Endodermal cell (in vitro differentiated cells): ENCODE results near the gene PDGFA. TPM values are rescaled to one million over a fixed set of nuclear protein-coding genes. Genes with fewer than 3 reads are reported as not detected.

Experiments
- DNase-seq: peaks from one replicate; pipeline ENCODE4 v3.0.0-alpha.2; 2017
- H3K27ac ChIP-seq: 2 replicates; pipeline ENCODE4 v1.5.1; 2013; ENCODE audit warnings: mild to moderate bottlenecking, low read depth, low read length, moderate library complexity
- H3K27me3 ChIP-seq: 2 replicates; pipeline ENCODE4 v1.6.1; 2013; ENCODE audit warnings: mild to moderate bottlenecking, low read length, moderate library complexity; ENCODE audit not compliant: insufficient read depth, control insufficient read depth, poor library complexity, severe bottlenecking
- H3K36me3 ChIP-seq: 2 replicates; pipeline ENCODE4 v1.7.0; 2013; ENCODE audit warnings: mild to moderate bottlenecking, low read length, moderate library complexity; ENCODE audit not compliant: control insufficient read depth, insufficient read depth
- H3K4me1 ChIP-seq: one replicate; pipeline ENCODE4 v1.7.0; 2013; ENCODE audit warnings: low read length; ENCODE audit not compliant: control insufficient read depth, insufficient read depth
- H3K4me3 ChIP-seq: 2 replicates; pipeline ENCODE4 v1.5.1; 2013; ENCODE audit warnings: mild to moderate bottlenecking, low read length, moderate library complexity
- H3K9ac ChIP-seq: 2 replicates; pipeline ENCODE4 v1.6.1; 2013; ENCODE audit warnings: mild to moderate bottlenecking, low read length, moderate library complexity; ENCODE audit not compliant: poor library complexity, severe bottlenecking; ENCODE audit errors: extremely low read depth
- H3K9me3 ChIP-seq: 2 replicates; pipeline ENCODE4 v1.6.1; 2013; ENCODE audit warnings: mild to moderate bottlenecking, low read length, moderate library complexity; ENCODE audit not compliant: control insufficient read depth
- H3K27ac Mint-ChIP-seq: 2 replicates; pipeline ENCODE4 v1.8.0; 2020; ENCODE audit warnings: mixed read lengths
- H3K27me3 Mint-ChIP-seq: 2 replicates; pipeline ENCODE4 v1.8.0; 2021; ENCODE audit warnings: mild to moderate bottlenecking, mixed read lengths; ENCODE audit not compliant: insufficient read depth
- H3K36me3 Mint-ChIP-seq: 2 replicates; pipeline ENCODE4 v1.8.0; 2020; ENCODE audit warnings: low read depth, mixed read lengths
- H3K4me1 Mint-ChIP-seq: 2 replicates; pipeline ENCODE4 v1.8.0; 2020; ENCODE audit warnings: mixed read lengths
- H3K4me3 Mint-ChIP-seq: 2 replicates; pipeline ENCODE4 v1.8.0; 2020; ENCODE audit warnings: mild to moderate bottlenecking, moderate library complexity, mixed read lengths
- H3K9me3 Mint-ChIP-seq: 2 replicates; pipeline ENCODE4 v1.8.0; 2020; ENCODE audit warnings: mild to moderate bottlenecking, mixed read lengths
- WGBS, 2 experiments: methylation state at CpG; one replicate each; pipeline versions ENCODE4 v1.1.5 to v1.1.7; 2013; ENCODE audit warnings: missing lambda C conversion rate in 2 of 2, mixed read lengths in 1 of 2; ENCODE audit not compliant: insufficient coverage in 1 of 2, insufficient read length in 1 of 2; 5-methylcytosine and 5-hydroxymethylcytosine counted together
- total RNA-seq, 2 donors: library from RNA; stranded (reverse); fragmentation: NEBNext Ultra II Directional in 1 of 2; extraction: Animal tissue kit (Norgen Biotek cat#: 25700) in 1 of 2; gene quantifications; 2 replicates in 1 of 2; 3 replicates in 1 of 2; pipeline ENCODE4 v1.2.1, GENCODE V29; 2021
- TF ChIP-seq, protein P1 (sequence below): fragments of 200-600 bp; sonication (generic); conservative IDR thresholded peaks from 2 replicates; pipeline ENCODE4 v1.5.0; 2021; ENCODE audit warnings: antibody characterized with exemption, mild to moderate bottlenecking

Gene PDGFA
- total RNA-seq, 2 donors from 2014 or later = 11.9 to 24.1 TPM

DNA sequence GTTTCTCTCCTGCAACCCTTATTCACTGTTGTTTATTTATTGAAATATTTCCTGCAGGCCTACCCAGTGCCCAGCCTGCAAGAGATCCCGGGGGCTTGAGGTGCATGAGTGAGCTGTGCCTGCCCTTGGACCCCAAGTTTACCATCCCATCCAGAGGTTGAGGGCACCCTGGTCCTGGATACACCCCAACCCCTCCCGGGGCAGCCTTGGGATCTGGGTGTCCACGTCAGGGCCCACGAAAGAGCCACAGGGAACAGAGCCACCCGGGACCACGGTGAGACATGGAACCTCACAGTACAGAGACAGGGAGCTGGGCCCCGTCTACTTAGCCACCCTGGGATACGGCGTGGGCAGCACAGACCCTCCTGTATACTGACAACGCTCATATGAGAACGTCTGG is 28.8 kb upstream of the PDGFA start:
- H3K27me3 Mint-ChIP-seq = no peaks in the 10 kb centered on the region
- H3K36me3 Mint-ChIP-seq = peaks cover 5% of the 10 kb centered on the region
- TF ChIP-seq, protein P1, sequence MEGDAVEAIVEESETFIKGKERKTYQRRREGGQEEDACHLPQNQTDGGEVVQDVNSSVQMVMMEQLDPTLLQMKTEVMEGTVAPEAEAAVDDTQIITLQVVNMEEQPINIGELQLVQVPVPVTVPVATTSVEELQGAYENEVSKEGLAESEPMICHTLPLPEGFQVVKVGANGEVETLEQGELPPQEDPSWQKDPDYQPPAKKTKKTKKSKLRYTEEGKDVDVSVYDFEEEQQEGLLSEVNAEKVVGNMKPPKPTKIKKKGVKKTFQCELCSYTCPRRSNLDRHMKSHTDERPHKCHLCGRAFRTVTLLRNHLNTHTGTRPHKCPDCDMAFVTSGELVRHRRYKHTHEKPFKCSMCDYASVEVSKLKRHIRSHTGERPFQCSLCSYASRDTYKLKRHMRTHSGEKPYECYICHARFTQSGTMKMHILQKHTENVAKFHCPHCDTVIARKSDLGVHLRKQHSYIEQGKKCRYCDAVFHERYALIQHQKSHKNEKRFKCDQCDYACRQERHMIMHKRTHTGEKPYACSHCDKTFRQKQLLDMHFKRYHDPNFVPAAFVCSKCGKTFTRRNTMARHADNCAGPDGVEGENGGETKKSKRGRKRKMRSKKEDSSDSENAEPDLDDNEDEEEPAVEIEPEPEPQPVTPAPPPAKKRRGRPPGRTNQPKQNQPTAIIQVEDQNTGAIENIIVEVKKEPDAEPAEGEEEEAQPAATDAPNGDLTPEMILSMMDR = no peak
- H3K4me1 Mint-ChIP-seq = no peaks in the 10 kb centered on the region
- Histone ChIP-seq H3K36me3 (no peaks in the 10 kb centered on the region), H3K27ac (no peak overlapping the region), H3K4me1 (no peaks in the 10 kb centered on the region), H3K9ac (no peak overlapping the region), H3K4me3 (no peak overlapping the region), H3K9me3 (no peaks in the 10 kb centered on the region), H3K27me3 (no peaks in the 10 kb centered on the region)
- H3K27ac Mint-ChIP-seq = no peak overlapping the region
- H3K9me3 Mint-ChIP-seq = no peaks in the 10 kb centered on the region
- H3K4me3 Mint-ChIP-seq = no peak overlapping the region
- no peak for DNase-seq
- 92 to 95% methylated on average over 9 to 11 of the region's 11 CpGs for WGBS, 2 experiments

DNA sequence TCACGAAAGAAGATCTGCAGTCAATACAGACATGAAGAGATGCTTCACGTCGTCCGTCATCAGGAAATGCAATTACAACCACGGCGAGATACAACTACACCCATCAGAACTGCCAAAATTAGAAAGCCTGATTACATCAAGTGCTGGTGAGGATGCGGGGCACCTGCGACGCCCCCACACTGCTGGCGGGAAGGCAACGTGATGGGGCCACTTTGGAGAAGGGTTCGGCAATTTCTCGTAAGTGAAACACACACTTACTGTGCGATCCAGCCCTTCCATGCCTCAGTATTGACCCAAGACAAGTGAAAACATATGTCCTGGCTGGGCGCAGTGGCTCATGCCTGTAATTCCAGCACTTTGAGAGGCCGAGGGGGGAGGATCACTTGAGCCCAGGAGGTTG is 25.8 kb upstream of the PDGFA start:
- H3K36me3 Mint-ChIP-seq = peaks cover 5% of the 10 kb centered on the region
- H3K4me1 ChIP-seq = no peaks in the 10 kb centered on the region
- no peaks in the 10 kb centered on the region for H3K27me3 ChIP-seq
- H3K4me1 Mint-ChIP-seq = peaks cover 4% of the 10 kb centered on the region
- H3K27me3 Mint-ChIP-seq = no peaks in the 10 kb centered on the region
- no peak overlapping the region for H3K27ac Mint-ChIP-seq
- TF ChIP-seq, protein P1 = no peak
- no peaks in the 10 kb centered on the region for H3K36me3 ChIP-seq
- no peak overlapping the region for H3K4me3 ChIP-seq
- no peaks in the 10 kb centered on the region for H3K9me3 Mint-ChIP-seq
- H3K9me3 ChIP-seq = no peaks in the 10 kb centered on the region
- H3K4me3 Mint-ChIP-seq = no peak overlapping the region
- no peak overlapping the region for H3K27ac ChIP-seq
- WGBS, 2 experiments = 91 to 93% methylated on average over 13 to 16 of the region's 16 CpGs
- DNase-seq = no peak
- no peak overlapping the region for H3K9ac ChIP-seq

DNA sequence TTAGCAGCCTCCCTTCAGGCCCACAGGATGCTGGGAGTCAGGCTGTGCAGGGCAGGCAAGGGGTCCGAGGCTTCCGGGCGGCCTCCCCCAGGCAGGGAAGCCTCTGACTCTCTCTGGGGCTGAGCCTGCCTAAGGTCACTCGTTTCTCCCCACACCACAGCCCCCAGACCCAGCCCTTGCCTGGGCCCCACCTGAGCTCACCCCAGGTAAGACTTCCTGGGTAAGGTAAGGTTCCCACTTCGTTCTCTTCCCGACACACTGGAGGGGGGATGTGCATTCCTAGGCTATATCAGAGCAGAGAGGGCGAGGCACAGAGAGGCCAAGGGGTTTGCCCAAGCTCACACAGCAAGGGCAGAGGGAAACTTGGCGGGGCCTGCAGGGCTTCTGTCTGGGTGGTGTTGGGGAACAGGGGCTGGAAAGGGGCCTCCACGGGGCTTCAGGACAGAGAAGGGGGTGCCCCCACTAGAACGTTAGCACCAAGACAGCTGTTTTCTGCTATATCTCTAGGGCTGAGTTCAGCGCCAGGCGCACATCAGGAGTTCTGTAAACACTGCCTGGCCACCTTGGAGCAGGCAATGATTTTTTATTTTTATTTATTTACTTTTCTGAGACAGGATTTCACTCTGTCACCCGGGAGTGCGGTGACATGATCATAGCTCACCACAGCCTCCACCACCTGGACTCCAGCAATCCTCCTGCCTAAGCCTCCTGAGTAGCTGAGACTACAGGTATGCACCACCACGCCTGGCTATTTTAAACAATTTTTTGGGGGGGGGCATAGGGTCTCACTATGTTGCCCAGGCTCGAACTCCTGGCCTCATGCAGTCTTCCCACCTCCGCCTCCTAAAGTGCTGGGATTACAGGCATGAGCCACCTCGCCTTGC is 24.9 kb upstream of the PDGFA start:
- Mint-ChIP-seq H3K9me3 (no peaks in the 10 kb centered on the region), H3K4me1 (peaks cover 4% of the 10 kb centered on the region), H3K27me3 (no peaks in the 10 kb centered on the region), H3K27ac (no peak overlapping the region), H3K36me3 (peaks cover 5% of the 10 kb centered on the region), H3K4me3 (no peak overlapping the region)
- no peaks in the 10 kb centered on the region for H3K4me1 ChIP-seq
- no peaks in the 10 kb centered on the region for H3K9me3 ChIP-seq
- H3K27ac ChIP-seq = no peak overlapping the region
- 93% methylated on average over 10 to 18 of the region's 18 CpGs for WGBS, 2 experiments
- H3K36me3 ChIP-seq = no peaks in the 10 kb centered on the region
- H3K9ac ChIP-seq = no peak overlapping the region
- TF ChIP-seq, protein P1 = no peak
- H3K4me3 ChIP-seq = no peak overlapping the region
- no peak for DNase-seq
- no peaks in the 10 kb centered on the region for H3K27me3 ChIP-seq
